ENCODE measurements around the gene COPA. TPM values are rescaled to one million over a fixed set of nuclear protein-coding genes. Genes with fewer than 3 reads are reported as not detected.

Gene COPA
- total and polyA plus RNA-seq, 7 experiments from 2014 or later: 101 to 156 (median 118) TPM

GRCh38 chr1:160352555-160352954 is 9.5 kb upstream of the COPA start:
- peaks cover 0 to 7% (median 5%) of the 10 kb centered on the region in 7 donors for H3K4me1 Mint-ChIP-seq
- intact Hi-C loops (cut with micrococcal nuclease): no loop called here

GRCh38 chr1:160351629-160352028 is 8.6 kb upstream of the COPA start:
- Histone ChIP-seq H3K36me3 (ENCODE audit: control insufficient read depth in 2 of 3, insufficient read depth in 3 of 3, low read length in 3 of 3) (peaks cover 60 to 97% (median 61%) of the 10 kb centered on the region in 3 experiments), H3K9me3 (ENCODE audit: control insufficient read depth in 2 of 3, low read length in 3 of 3) (no peaks in the 10 kb centered on the region), H3K4me3 (ENCODE audit: low read length) (no peak overlapping the region), H3K27me3 (ENCODE audit: control insufficient read depth in 2 of 2, insufficient read depth in 2 of 2, low read length in 2 of 2) (no peaks in the 10 kb centered on the region), H3K4me1 (ENCODE audit: control insufficient read depth in 2 of 2, insufficient read depth in 2 of 2, low read length in 2 of 2) (no peaks in the 10 kb centered on the region), H3K27ac (ENCODE audit: low read depth, low read length) (no peak overlapping the region)
- peaks cover 6 to 17% (median 11%) of the 10 kb centered on the region in 7 donors for H3K4me1 Mint-ChIP-seq
- no peak overlapping the region for H3K4me3 Mint-ChIP-seq
- ChIA-PET POLR2A (no interaction called here), CTCF (interaction anchor here (1.6 kb wide), 1 partner anchor 25 kb away, joined by 3 read pairs; no protein-coding TSS in a partner anchor)
- DNase-seq: no peak
- H3K27ac Mint-ChIP-seq: no peak overlapping the region
- no peak for ATAC-seq
- intact Hi-C loops (cut with micrococcal nuclease): no loop called here
- H3K27me3 Mint-ChIP-seq: no peaks in the 10 kb centered on the region
- H3K9me3 Mint-ChIP-seq: peaks cover 0 to 1% (median 0%) of the 10 kb centered on the region in 11 donors
- H3K36me3 Mint-ChIP-seq: peaks cover 30 to 76% (median 55%) of the 10 kb centered on the region in 5 donors

More at GRCh38 chr1:160352555-160352954, 9.5 kb upstream of the COPA start:
- H3K36me3 Mint-ChIP-seq: peaks cover 32 to 77% (median 56%) of the 10 kb centered on the region in 5 donors
- peaks cover 0 to 1% (median 0%) of the 10 kb centered on the region in 11 donors for H3K9me3 Mint-ChIP-seq
- ChIA-PET POLR2A (interaction anchor here (0.7 kb wide), 1 partner anchor 259 kb away, joined by 3 read pairs; no protein-coding TSS in a partner anchor), CTCF (interaction anchor here (0.7 to 1.6 kb wide), 3 partner anchors 24 to 171 kb away, joined by 3 read pairs; no protein-coding TSS in a partner anchor)
- H3K4me3 Mint-ChIP-seq: no peak overlapping the region
- H3K27ac Mint-ChIP-seq: no peak overlapping the region
- Histone ChIP-seq H3K36me3 (ENCODE audit: control insufficient read depth in 2 of 3, insufficient read depth in 3 of 3, low read length in 3 of 3) (peaks cover 60 to 99% (median 61%) of the 10 kb centered on the region in 3 experiments), H3K4me1 (ENCODE audit: control insufficient read depth in 2 of 2, insufficient read depth in 2 of 2, low read length in 2 of 2) (no peaks in the 10 kb centered on the region), H3K4me3 (ENCODE audit: low read length) (no peak overlapping the region), H3K27me3 (ENCODE audit: control insufficient read depth in 2 of 2, insufficient read depth in 2 of 2, low read length in 2 of 2) (no peaks in the 10 kb centered on the region), H3K27ac (ENCODE audit: low read depth, low read length) (no peak overlapping the region), H3K9me3 (ENCODE audit: control insufficient read depth in 2 of 3, low read length in 3 of 3) (no peaks in the 10 kb centered on the region)
- no peaks in the 10 kb centered on the region for H3K27me3 Mint-ChIP-seq
- ATAC-seq: no peak
- peak in 1 of 9 donors; percentile 3 for DNase-seq

- DNase-seq (no peak), ATAC-seq (peak; percentile 28)
- no peaks in the 10 kb centered on the region for H3K9me3 Mint-ChIP-seq
- no peak overlapping the region for H3K27ac ChIP-seq (ENCODE audit: low read depth, low read length)
- H3K36me3 ChIP-seq (ENCODE audit: control insufficient read depth in 2 of 3, insufficient read depth in 3 of 3, low read length in 3 of 3): peaks cover 20 to 65% (median 31%) of the 10 kb centered on the region in 3 experiments
- ChIA-PET POLR2A (no interaction called here), CTCF (interaction anchor here (0.6 kb wide), 1 partner anchor 205 kb away, joined by 6 read pairs; no protein-coding TSS in a partner anchor)
- peaks cover 15 to 46% (median 33%) of the 10 kb centered on the region in 7 donors for H3K4me1 Mint-ChIP-seq
- peak overlapping the region in 2 of 9 donors; percentile 38 to 49 for H3K27ac Mint-ChIP-seq
- H3K27me3 Mint-ChIP-seq: no peaks in the 10 kb centered on the region
- peaks cover 17 to 34% (median 22%) of the 10 kb centered on the region in 5 donors for H3K36me3 Mint-ChIP-seq
- intact Hi-C loops (cut with micrococcal nuclease): loop anchor here in 1 of 2 donors (10.0 kb wide), 2 partner anchors 422 to 788 kb away; partner anchors contain the start of genes DEDD and TAGLN2
- H3K4me3 ChIP-seq (ENCODE audit: low read length): no peak overlapping the region
- no peaks in the 10 kb centered on the region for H3K27me3 ChIP-seq (ENCODE audit: control insufficient read depth in 2 of 2, insufficient read depth in 2 of 2, low read length in 2 of 2)
- peak overlapping the region in 2 of 10 donors; percentile 12 to 23 for H3K4me3 Mint-ChIP-seq
- peaks cover 10 to 17% of the 10 kb centered on the region in 2 donors for H3K4me1 ChIP-seq (ENCODE audit: control insufficient read depth in 2 of 2, insufficient read depth in 2 of 2, low read length in 2 of 2)
- H3K9me3 ChIP-seq (ENCODE audit: control insufficient read depth in 2 of 3, low read length in 3 of 3): no peaks in the 10 kb centered on the region
Measured at GRCh38 chr1:160346958-160347357, 3.9 kb upstream of the COPA start.

- Histone ChIP-seq H3K27me3 (ENCODE audit: control insufficient read depth in 2 of 2, insufficient read depth in 2 of 2, low read length in 2 of 2) (no peaks in the 10 kb centered on the region), H3K9me3 (ENCODE audit: control insufficient read depth in 2 of 3, low read length in 3 of 3) (no peaks in the 10 kb centered on the region), H3K4me1 (ENCODE audit: control insufficient read depth in 2 of 2, insufficient read depth in 2 of 2, low read length in 2 of 2) (peaks cover 15 to 21% of the 10 kb centered on the region in 2 donors), H3K27ac (ENCODE audit: low read depth, low read length) (no peak overlapping the region), H3K4me3 (ENCODE audit: low read length) (no peak overlapping the region), H3K36me3 (ENCODE audit: control insufficient read depth in 2 of 3, insufficient read depth in 3 of 3, low read length in 3 of 3) (peaks cover 20 to 60% (median 28%) of the 10 kb centered on the region in 3 experiments)
- Mint-ChIP-seq H3K36me3 (peaks cover 17 to 31% (median 22%) of the 10 kb centered on the region in 5 donors), H3K27ac (no peak overlapping the region), H3K9me3 (no peaks in the 10 kb centered on the region), H3K27me3 (no peaks in the 10 kb centered on the region), H3K4me3 (no peak overlapping the region), H3K4me1 (peaks cover 17 to 51% (median 37%) of the 10 kb centered on the region in 7 donors)
- DNase-seq: no peak
- ChIA-PET CTCF (interaction anchor here (0.6 kb wide), 1 partner anchor 205 kb away, joined by 6 read pairs; no protein-coding TSS in a partner anchor), POLR2A (no interaction called here)
- ATAC-seq: no peak
- intact Hi-C loops (cut with micrococcal nuclease): loop anchor here in 1 of 2 donors (10.0 kb wide), 2 partner anchors 422 to 788 kb away; partner anchors contain the start of genes DEDD and TAGLN2
Measured at GRCh38 chr1:160346463-160346862, 3.4 kb upstream of the COPA start.

- H3K27ac ChIP-seq (ENCODE audit: low read depth, low read length): no peak overlapping the region
- intact Hi-C loops (cut with micrococcal nuclease): loop anchor here in 1 of 2 donors (5.0 to 10.0 kb wide), 5 partner anchors 197 to 790 kb away; partner anchors contain the start of genes DEDD, PIGM, TAGLN2 and USF1
- H3K27me3 ChIP-seq (ENCODE audit: control insufficient read depth in 2 of 2, insufficient read depth in 2 of 2, low read length in 2 of 2): no peaks in the 10 kb centered on the region
- Mint-ChIP-seq H3K4me1 (peaks cover 27 to 64% (median 51%) of the 10 kb centered on the region in 7 donors), H3K36me3 (peaks cover 11 to 21% (median 15%) of the 10 kb centered on the region in 5 donors), H3K27me3 (no peaks in the 10 kb centered on the region), H3K27ac (peak overlapping the region in 3 of 9 donors; percentile 99 to 100 (median 100)), H3K4me3 (peak overlapping the region; percentile 71 to 100 (median 100)), H3K9me3 (no peaks in the 10 kb centered on the region)
- no peak for DNase-seq
- H3K4me3 ChIP-seq (ENCODE audit: low read length): no peak overlapping the region
- H3K4me1 ChIP-seq (ENCODE audit: control insufficient read depth in 2 of 2, insufficient read depth in 2 of 2, low read length in 2 of 2): peaks cover 23 to 29% of the 10 kb centered on the region in 2 donors
- H3K36me3 ChIP-seq (ENCODE audit: control insufficient read depth in 2 of 3, insufficient read depth in 3 of 3, low read length in 3 of 3): peaks cover 13 to 49% (median 14%) of the 10 kb centered on the region in 3 experiments
- ChIA-PET CTCF (interaction anchor here (1.3 kb wide), 1 partner anchor 53 kb away, joined by 4 read pairs; no protein-coding TSS in a partner anchor), POLR2A (interaction anchor here (1.0 kb wide), 1 partner anchor 453 kb away, joined by 3 read pairs; no protein-coding TSS in a partner anchor)
- H3K9me3 ChIP-seq (ENCODE audit: control insufficient read depth in 2 of 3, low read length in 3 of 3): no peaks in the 10 kb centered on the region
- no peak for ATAC-seq
Measured at GRCh38 chr1:160344936-160345335, 1.9 kb upstream of the COPA start.

- peak overlapping the region; percentile 98 to 100 (median 100) for H3K27ac Mint-ChIP-seq
- ChIA-PET CTCF (interaction anchor here (1.3 kb wide), 1 partner anchor 53 kb away, joined by 4 read pairs; no protein-coding TSS in a partner anchor), POLR2A (interaction anchor here (0.7 to 1.3 kb wide), 4 partner anchors 13 to 454 kb away, joined by 3 read pairs; no protein-coding TSS in a partner anchor)
- H3K9me3 Mint-ChIP-seq: no peaks in the 10 kb centered on the region
- H3K27me3 Mint-ChIP-seq: no peaks in the 10 kb centered on the region
- DNase-seq (no peak), ATAC-seq (no peak)
- intact Hi-C loops (cut with micrococcal nuclease): loop anchor here in 1 of 2 donors (5.0 to 10.0 kb wide), 5 partner anchors 198 to 791 kb away; partner anchors contain the start of genes DEDD, PIGM, TAGLN2 and USF1
- Histone ChIP-seq H3K27me3 (ENCODE audit: control insufficient read depth in 2 of 2, insufficient read depth in 2 of 2, low read length in 2 of 2) (no peaks in the 10 kb centered on the region), H3K36me3 (ENCODE audit: control insufficient read depth in 2 of 3, insufficient read depth in 3 of 3, low read length in 3 of 3) (peaks cover 12 to 49% (median 14%) of the 10 kb centered on the region in 3 experiments), H3K9me3 (ENCODE audit: control insufficient read depth in 2 of 3, low read length in 3 of 3) (no peaks in the 10 kb centered on the region), H3K4me3 (ENCODE audit: low read length) (peak overlapping the region; percentile 87), H3K27ac (ENCODE audit: low read depth, low read length) (peak overlapping the region; percentile 98), H3K4me1 (ENCODE audit: control insufficient read depth in 2 of 2, insufficient read depth in 2 of 2, low read length in 2 of 2) (peaks cover 23 to 29% of the 10 kb centered on the region in 2 donors)
- peaks cover 13 to 21% (median 15%) of the 10 kb centered on the region in 5 donors for H3K36me3 Mint-ChIP-seq
- H3K4me3 Mint-ChIP-seq: peak overlapping the region; percentile 99 to 100 (median 100)
- peaks cover 27 to 68% (median 56%) of the 10 kb centered on the region in 7 donors for H3K4me1 Mint-ChIP-seq
Measured at GRCh38 chr1:160344241-160344640, 1.2 kb upstream of the COPA start.

Data from naive thymus-derived CD4-positive, alpha-beta T cell (primary cell).